Suprapubic skin (tissue), 4 donors: Measurements from ENCODE around the gene FOXN3.

Experiments
- CTCF ChIP-seq, 2 donors: fragments of 200-600 bp in 1 of 2; fragments of 450-650 bp in 1 of 2; sonication (generic) in 1 of 2; IDR thresholded peaks; one replicate each; pipeline ENCODE4 v1.5.1; 2016 to 2019; ENCODE audit warnings: antibody characterized with exemption in 2 of 2, mild to moderate bottlenecking in 1 of 2, moderate library complexity in 1 of 2
- POLR2A ChIP-seq, 2 donors: fragments of 450-650 bp; IDR thresholded peaks; one replicate each; pipeline ENCODE4 v1.6.1; 2017; ENCODE audit warnings: antibody characterized with exemption in 2 of 2, mild to moderate bottlenecking in 2 of 2, moderate library complexity in 2 of 2
- POLR2AphosphoS5 ChIP-seq, 3 donors: sonication (generic); formaldehyde crosslinking; IDR thresholded peaks; one replicate each; pipeline ENCODE4 v1.6.1; 2017; ENCODE audit warnings: antibody characterized with exemption in 3 of 3

DNA sequence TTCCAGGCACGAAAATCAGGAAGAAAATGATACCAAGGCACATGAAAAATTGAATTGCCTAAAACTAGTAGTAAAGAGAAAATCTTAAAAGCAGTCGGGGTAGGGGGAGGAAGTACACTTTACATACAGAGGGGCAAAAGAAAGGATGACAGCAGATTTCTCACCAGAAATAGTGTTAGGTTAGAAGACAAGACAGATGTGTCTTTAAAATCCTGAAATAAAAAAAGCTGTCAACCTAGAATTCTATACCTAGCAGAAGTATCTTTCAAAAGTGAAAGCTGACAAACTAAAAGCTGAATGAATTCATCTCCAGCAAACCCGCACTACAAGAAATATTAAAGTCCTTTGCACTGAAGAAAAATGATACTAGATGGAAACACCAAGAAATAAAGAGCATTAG, 280.4 kb downstream of the FOXN3 start:
- TF ChIP-seq CTCF (IDR thresholded peaks at IDR 0.05) (no peak), POLR2A (IDR thresholded peaks at IDR 0.05) (no peak), POLR2AphosphoS5 (IDR thresholded peaks at IDR 0.05) (no peak)
